ENCODE results near the gene PRXL2B.
"Not testable (repeated sequence)": the region's sequence is repeated elsewhere in the genome, so short reads cannot be mapped to it uniquely, and the experiment has no call there.

Gene PRXL2B

GRCh38 chr1:2617971-2618470, 31.4 kb downstream of the PRXL2B start:
- TF ChIP-seq, protein P1, sequence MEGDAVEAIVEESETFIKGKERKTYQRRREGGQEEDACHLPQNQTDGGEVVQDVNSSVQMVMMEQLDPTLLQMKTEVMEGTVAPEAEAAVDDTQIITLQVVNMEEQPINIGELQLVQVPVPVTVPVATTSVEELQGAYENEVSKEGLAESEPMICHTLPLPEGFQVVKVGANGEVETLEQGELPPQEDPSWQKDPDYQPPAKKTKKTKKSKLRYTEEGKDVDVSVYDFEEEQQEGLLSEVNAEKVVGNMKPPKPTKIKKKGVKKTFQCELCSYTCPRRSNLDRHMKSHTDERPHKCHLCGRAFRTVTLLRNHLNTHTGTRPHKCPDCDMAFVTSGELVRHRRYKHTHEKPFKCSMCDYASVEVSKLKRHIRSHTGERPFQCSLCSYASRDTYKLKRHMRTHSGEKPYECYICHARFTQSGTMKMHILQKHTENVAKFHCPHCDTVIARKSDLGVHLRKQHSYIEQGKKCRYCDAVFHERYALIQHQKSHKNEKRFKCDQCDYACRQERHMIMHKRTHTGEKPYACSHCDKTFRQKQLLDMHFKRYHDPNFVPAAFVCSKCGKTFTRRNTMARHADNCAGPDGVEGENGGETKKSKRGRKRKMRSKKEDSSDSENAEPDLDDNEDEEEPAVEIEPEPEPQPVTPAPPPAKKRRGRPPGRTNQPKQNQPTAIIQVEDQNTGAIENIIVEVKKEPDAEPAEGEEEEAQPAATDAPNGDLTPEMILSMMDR (IDR thresholded peaks at IDR 0.05; ENCODE audit: low read depth, low read length), result no peak
- DNase-seq (ENCODE audit: low read depth in 2 of 2), result no peak

DNA sequence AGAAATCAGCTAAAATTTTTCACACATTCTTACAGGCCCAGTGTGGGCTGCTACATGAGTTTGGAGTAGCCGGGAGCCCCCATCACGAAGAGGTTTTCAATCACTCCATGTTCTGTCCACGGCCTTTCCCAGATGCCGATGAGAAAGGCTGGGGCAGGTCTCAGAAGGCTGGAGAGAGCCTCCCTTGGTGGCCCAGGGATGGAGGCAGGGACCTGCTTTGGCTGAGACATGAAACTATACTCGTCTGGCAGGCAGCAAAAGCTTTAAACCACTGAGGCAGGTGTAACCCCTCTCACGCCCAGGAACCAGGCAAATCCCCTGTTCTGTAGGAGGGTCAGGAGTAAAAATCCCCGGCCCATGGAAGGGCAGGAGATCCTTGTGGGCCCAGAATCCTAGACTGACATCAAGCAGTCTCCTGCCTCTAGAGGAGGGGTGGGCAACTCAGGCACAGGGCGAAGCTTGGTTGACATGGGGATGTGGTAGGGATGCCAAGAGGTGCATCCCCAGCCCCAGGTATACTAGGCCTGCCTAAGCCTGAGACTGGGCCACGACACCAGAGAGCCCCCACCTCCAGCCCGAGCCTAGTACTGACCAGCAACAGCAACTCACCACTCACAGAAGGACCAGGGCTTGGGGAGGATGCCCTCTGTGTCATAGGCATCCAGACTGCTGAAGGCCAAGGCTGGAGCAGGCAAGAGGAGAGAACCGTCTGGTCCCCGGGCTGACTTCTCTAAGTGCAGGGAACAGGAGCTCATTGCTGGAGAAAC, 37.2 kb downstream of the PRXL2B start:
- H3K4me3 ChIP-seq (replicated peaks in 1 of 2; ENCODE audit: low read depth in 2 of 2, low read length in 2 of 2), result no peak overlapping the region
- TF ChIP-seq, protein P1 (IDR thresholded peaks at IDR 0.05; ENCODE audit: low read depth, low read length), result no peak
- no peak for DNase-seq (ENCODE audit: low read depth in 2 of 2)

More at GRCh38 chr1:2617971-2618470, 31.4 kb downstream of the PRXL2B start:
- H3K4me3 ChIP-seq (replicated peaks in 1 of 2; ENCODE audit: low read depth in 2 of 2, low read length in 2 of 2), result no peak overlapping the region

DNA sequence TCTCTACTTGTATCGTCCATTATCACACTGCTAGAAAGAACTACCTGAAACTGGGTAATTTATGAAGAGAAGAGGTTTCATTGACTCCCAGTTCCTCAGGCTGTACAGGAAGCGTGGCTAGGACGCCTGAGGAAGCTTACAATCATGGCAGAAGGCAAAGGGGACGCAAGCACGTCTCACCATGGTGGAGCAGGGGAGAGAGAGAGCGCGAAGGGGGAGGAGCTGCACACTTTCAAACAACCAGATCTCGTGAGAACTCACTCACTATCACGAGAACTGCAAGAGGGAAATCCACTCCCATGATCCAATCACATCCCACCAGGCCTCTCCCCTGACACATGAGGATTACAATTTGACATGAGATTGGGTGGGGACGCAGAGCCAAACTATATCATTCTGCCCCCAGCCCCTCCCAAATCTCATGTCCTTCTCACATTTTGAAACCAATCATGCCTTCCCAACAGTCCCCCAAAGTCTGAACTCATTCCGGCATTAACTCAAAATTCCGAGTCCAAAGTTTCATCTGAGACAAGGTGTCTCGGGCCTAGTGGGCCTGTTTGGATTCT, 38.2 kb downstream of the PRXL2B start:
- DNase-seq (ENCODE audit: low read depth in 2 of 2), result no peak
- TF ChIP-seq, protein P1 (IDR thresholded peaks at IDR 0.05; ENCODE audit: low read depth, low read length), result no peak
- H3K4me3 ChIP-seq (replicated peaks in 1 of 2; ENCODE audit: low read depth in 2 of 2, low read length in 2 of 2), result no peak overlapping the region

GRCh38 chr1:2625311-2625710, 38.7 kb downstream of the PRXL2B start:
- TF ChIP-seq, protein P1 (IDR thresholded peaks at IDR 0.05; ENCODE audit: low read depth, low read length), result no peak
- no peak overlapping the region for H3K4me3 ChIP-seq (replicated peaks in 1 of 2; ENCODE audit: low read depth in 2 of 2, low read length in 2 of 2)
- no peak for DNase-seq (ENCODE audit: low read depth in 2 of 2)

DNA sequence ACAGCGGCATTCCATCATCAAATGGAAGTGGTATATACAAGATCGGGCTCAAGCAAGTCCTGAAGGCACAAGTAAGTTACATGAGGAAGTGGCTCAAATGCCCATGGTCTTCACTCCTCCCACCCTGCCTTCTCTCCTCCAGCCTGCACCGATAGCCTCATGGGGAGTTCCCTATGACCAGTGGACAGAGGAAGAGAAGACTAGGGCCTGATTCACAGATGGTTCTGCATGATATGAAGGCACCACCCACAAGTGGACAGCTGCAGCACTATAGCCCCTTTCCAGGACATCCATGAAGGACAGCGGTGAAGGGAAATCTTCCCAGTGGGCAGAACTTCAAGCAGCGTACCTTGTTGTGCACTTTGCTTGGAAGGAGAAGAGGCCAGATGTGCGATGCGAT, 39.2 kb downstream of the PRXL2B start:
- not testable (repeated sequence) for DNase-seq (ENCODE audit: low read depth in 2 of 2); H3K4me3 ChIP-seq (replicated peaks in 1 of 2; ENCODE audit: low read depth in 2 of 2, low read length in 2 of 2)

GRCh38 chr1:2627746-2628145, 41.2 kb downstream of the PRXL2B start:
- H3K4me3 ChIP-seq (replicated peaks in 1 of 2; ENCODE audit: low read depth in 2 of 2, low read length in 2 of 2), result no peak overlapping the region
- DNase-seq (ENCODE audit: low read depth in 2 of 2), result no peak
- TF ChIP-seq, protein P1 (IDR thresholded peaks at IDR 0.05; ENCODE audit: low read depth, low read length), result no peak

GRCh38 chr1:2628191-2628932, 41.8 kb downstream of the PRXL2B start:
- no peak overlapping the region for H3K4me3 ChIP-seq (replicated peaks in 1 of 2; ENCODE audit: low read depth in 2 of 2, low read length in 2 of 2)
- DNase-seq (ENCODE audit: low read depth in 2 of 2), result no peak
- TF ChIP-seq, protein P1 (IDR thresholded peaks at IDR 0.05; ENCODE audit: low read depth, low read length), result no peak

Measured in cardiac fibroblast (primary cell).